T1000 (cell line): ENCODE results near the gene ADK.

Source experiments
- DNase-seq: peaks from one replicate; lab custom pipeline; 2025; ENCODE audit warnings: mixed read lengths; lab: John Stamatoyannopoulos, UW

Gene ADK

DNA sequence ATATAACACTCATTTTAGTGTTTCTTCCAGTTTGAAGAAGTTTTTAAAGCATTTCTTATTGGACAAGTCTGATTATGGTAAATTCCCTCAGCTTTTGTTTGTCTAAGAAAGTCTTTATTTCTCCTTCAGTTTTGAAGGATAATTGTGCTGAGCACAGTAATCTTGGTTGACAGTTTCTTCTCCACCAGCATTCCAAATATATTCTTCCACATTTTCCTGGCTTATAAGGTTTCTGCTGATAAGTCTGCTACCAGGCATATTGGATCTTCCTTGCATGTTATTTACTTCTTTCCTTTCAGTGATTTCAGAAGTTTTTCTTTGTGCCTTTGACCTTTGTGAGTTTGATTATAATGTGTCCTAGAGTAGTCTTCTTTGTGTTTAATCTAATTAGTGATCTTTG lies 210.7 kb downstream of the ADK start:
- no peak for DNase-seq

GRCh38 chr10:74363727-74364126 lies 212.7 kb downstream of the ADK start:
- no peak for DNase-seq

GRCh38 chr10:74365109-74365508 lies 214.1 kb downstream of the ADK start:
- no peak for DNase-seq

DNA sequence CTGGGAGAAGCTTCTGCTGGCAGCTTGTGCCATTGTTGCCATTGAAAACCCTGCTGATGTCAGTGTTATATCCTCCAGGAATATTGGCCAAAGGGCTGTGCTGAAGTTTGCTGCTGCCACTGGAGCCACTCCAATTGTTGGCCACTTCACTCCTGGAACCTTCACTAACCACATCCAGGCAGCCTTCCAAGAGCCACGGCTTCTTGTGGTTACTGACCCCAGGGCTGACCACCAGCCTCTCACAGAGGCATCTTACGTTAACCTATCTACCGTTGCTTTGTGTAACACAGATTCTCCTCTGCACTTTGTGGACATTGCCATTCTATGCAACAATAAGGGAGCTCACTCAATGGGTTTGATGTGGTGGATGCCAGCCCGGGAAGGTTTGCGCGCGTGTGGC lies 220.7 kb downstream of the ADK start:
- DNase-seq = no peak

DNA sequence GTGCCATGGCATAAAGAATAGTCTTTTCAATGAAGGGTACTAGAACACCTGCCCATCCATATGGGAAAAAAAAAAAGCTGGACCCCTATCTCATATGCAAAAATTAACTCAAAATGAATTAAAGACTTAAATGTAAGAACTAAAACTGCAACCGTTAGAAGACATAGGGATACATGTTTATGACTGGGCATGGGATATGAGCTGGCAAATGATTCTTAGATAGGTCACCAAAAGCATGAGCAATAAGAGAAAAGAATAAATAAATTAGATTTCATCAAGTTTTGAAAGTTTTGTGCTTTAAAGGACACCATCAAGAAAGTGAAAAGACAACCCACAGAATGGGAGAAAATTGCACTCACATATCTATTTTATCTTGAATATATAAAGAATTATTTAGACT lies 222.0 kb downstream of the ADK start:
- no peak for DNase-seq

GRCh38 chr10:74377476-74377875 lies 226.5 kb downstream of the ADK start:
- DNase-seq = no peak

DNA sequence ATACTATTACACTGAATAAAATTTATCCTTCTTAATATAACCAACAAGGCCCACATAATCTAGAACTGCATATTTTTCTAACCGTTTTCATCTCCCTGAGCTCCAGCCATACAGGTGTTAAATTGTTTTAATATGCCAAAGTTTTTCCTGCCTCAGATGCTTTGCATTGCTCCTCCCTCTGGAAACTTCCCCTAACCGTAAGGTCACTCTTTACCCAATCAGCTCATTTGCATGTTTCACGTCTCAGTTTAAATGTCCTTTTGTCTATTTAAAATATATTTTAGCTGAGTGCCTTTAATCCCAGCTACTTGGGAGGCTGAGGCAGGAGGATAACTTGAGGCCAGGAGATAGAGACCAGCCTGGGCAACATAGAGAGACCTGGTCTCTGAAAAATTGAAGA lies 228.5 kb downstream of the ADK start:
- DNase-seq = no peak

GRCh38 chr10:74380795-74381194 lies 229.8 kb downstream of the ADK start:
- DNase-seq = no peak

DNA sequence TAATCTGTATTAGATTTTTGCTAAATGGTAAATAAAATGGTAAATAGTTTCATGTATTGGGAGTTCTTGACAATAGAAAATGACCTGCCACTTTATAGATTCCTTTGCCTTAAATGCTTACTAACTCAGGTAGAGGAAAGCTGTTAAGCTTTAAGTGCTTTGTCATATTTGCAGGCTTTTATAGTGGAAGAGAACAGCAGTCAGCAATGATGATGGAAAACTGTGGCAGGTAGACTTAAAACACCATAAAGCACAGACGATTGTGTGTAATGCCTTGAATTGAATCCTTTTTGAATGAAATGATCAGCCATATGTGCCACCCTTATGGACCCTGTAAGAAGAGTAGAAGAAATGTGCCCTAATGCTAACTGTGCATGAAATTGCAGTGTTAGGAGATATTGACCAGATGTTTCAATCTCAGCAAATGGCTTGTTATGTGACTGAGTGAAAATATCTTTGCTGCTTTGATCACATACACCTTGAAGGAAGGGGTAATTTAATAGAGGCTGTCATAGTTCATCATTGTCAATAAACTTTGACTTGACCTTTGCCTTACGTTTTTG lies 230.4 kb downstream of the ADK start:
- DNase-seq = no peak

DNA sequence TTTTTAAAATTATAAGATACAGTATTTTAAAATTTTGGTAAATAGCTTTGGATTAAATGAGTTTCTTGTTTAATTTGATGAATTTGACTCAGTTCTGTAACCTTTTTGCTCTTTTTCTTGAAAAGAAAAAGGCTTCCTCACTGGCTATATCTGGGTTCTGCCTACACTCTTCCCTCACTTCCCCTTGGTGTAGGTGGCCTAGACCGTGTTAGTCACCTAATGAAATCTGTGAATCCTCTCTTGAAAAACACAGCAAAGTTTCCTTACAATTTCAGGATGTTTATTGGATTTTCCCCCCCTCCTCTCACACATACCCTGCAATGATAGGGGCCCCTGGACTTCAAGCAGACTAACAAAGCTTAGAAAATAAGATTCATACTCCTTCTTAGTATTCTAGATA lies 231.6 kb downstream of the ADK start:
- no peak for DNase-seq

- DNase-seq = no peak
These were observed 232.6 kb downstream of the ADK start for GRCh38 chr10:74383642-74384041.

- no peak for DNase-seq
These were observed 233.7 kb downstream of the ADK start for GRCh38 chr10:74384615-74385183.

- no peak for DNase-seq
These were observed 237.8 kb downstream of the ADK start for GRCh38 chr10:74388801-74389200.

- DNase-seq = no peak
These were observed 240.8 kb downstream of the ADK start for GRCh38 chr10:74391786-74392185.

DNA sequence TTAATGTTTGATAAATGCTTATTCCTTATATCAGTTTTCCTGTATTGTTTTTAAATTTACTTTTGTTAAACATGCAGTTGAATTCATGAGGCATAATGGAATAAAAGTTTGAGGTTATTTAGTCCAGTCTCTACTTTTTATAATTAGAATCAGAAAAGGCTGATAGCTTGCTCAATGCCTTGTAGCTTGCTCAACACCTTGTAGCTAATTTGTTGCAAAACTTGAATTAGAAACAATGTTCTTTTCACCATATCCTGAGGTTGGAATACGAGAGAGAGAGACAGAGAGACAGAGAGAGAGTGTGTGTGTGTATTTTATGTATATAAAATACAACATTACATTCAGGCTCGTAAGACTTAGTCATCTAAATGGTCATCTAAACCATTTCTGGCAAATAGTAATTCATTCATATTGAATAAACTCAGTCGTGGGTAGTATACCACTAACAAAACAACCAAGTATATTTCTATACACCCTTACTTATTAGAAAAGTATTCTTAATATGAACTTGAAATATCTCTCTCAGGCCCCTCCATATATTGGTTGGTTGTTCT lies 243.5 kb downstream of the ADK start:
- no peak for DNase-seq

DNA sequence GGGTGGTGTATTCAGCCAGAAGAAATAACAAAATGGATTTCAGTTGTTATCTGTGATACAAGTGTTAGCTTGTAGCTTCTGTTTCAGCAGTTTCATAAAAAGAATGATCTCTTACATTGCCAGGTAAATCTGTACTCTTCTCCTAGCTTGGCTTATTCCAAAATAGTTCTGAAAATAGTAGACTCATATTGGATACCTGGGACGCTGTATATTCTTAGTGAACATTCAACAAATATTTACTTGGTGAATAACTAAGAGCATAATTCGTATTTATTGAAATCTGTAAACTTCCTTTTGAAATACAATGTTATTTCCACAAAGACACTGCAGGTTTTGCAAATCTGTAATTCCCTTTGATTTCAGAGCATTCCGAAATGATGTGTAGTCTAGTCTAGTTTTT lies 249.2 kb downstream of the ADK start:
- no peak for DNase-seq

DNA sequence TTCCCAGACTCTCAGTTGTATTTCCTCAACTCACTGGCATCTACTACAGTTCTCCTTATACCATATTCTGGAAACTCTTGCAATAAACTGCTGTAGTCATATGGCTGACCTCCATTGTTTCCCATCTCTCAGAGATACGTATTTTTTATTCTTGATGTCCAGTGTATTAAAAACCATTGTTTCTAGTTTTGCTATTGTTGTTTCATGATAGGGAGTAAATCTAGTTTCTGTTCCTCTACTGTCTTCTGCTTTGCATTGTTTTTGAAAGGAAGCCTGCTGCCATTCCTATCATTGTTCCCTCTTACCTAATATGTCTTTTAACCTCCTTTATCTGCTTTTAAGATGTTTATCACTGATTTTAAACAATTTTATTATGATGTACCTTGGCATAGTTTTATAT lies 255.0 kb downstream of the ADK start:
- no peak for DNase-seq

- DNase-seq = no peak
These were observed 264.3 kb downstream of the ADK start for GRCh38 chr10:74415146-74415839.

DNA sequence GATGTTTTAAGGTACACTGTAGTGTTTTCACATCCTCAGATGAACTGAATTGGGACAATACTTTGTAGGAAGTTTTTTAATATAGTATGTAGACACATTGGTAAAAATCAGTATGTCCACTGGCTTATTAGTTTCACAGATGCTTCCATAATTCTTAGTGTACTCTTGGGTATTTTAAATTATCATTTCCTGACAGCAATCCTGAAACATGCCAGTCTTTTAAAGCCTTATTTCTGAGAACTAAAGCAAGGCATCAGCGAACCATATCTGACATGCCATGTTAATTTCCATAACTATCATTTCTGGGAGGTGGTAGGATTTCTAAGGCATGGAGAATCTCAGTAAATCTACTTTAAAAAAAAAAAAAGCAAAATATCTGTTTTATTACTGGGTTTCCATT lies 266.4 kb downstream of the ADK start:
- DNase-seq = no peak

- DNase-seq = no peak
These were observed 267.4 kb downstream of the ADK start for GRCh38 chr10:74418285-74418872.

GRCh38 chr10:74419491-74419951 lies 268.5 kb downstream of the ADK start:
- no peak for DNase-seq

DNA sequence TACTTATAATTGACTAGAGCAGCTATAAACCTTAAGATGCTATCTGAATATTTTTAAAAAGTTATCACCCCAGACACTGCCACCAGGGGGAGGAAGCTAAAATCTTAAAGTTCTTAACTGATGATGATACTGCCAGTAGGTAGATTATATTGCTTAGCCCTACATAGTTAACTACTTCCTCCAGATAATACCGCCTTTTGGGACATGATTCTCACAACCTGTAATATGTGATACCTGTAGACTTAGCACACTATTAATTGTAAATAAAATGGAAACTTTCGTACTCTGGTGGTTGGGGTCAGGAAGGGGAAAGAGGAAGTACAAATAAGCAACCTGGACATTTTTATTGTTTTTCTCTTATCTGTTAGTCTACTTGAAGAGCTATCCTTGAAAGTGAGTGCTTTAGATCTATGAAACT lies 268.9 kb downstream of the ADK start:
- DNase-seq = no peak

GRCh38 chr10:74424565-74424964 lies 273.5 kb downstream of the ADK start:
- no peak for DNase-seq
